A549 (cell line): Measurements from ENCODE around the gene TYK2. TPM values are rescaled to one million over a fixed set of nuclear protein-coding genes. Genes with fewer than 3 reads are reported as not detected.

ENCODE experiments used
- ATAC-seq, 2 experiments: fragments of 200-7000 bp in 1 of 2; fragments of >200 bp in 1 of 2; cut with Nextera tagmentation in 1 of 2; cut with Tn5 transposase in 1 of 2; 3 replicates each; pipeline versions ENCODE4 v1.8.0 to v1.9.1; 2018 to 2020; ENCODE audit warnings: mild to moderate bottlenecking in 1 of 2, moderate library complexity in 1 of 2
- CTCF ChIA-PET: fragments of 300-600 bp; sonication (Branson Sonifier 250); formaldehyde crosslinking; extraction: SDS; loops from one replicate; lab custom pipeline; 2021; ENCODE audit warnings: antibody characterized with exemption, inconsistent platforms; lab: Yijun Ruan, JAX
- POLR2A ChIA-PET: fragments of 350-600 bp; formaldehyde crosslinking; extraction: SDS; loops from one replicate; lab custom pipeline; 2021; ENCODE audit warnings: antibody characterized with exemption, inconsistent platforms; lab: Yijun Ruan, JAX
- DNase-seq, 2 experiments: peaks; one replicate each; pipeline versions ENCODE4 v3.0.0 to v3.0.0-alpha.2; 2011 to 2016; ENCODE audit warnings: low read depth in 1 of 2, low spot score in 1 of 2
- FAIRE-seq: peaks from 2 replicates; lab custom pipeline; 2011; peaks lifted over from hg19 to GRCh38; lab: Jason Lieb, UNC
- H3K27ac ChIP-seq, 2 experiments: fragments of >200 bp; sonication (Bioruptor Twin); formaldehyde crosslinking; 3 replicates each; pipeline ENCODE4 v1.5.1; 2016 to 2017
- H3K4me1 ChIP-seq: fragments of >200 bp; sonication (Bioruptor Twin); formaldehyde crosslinking; 3 replicates; pipeline ENCODE4 v1.6.1; 2016
- H3K4me2 ChIP-seq: fragments of >200 bp; sonication (Bioruptor Twin); formaldehyde crosslinking; 3 replicates; pipeline ENCODE4 v1.6.1; 2016
- H3K4me3 ChIP-seq: fragments of >200 bp; sonication (Bioruptor Twin); formaldehyde crosslinking; 3 replicates; pipeline ENCODE4 v1.5.1; 2016
- H3K9me3 ChIP-seq: fragments of >200 bp; sonication (Bioruptor Twin); formaldehyde crosslinking; 3 replicates; pipeline ENCODE4 v1.6.1; 2016
- CBX8 ChIP-seq: fragments of 200-600 bp; sonication (generic); IDR thresholded peaks from 2 replicates; pipeline ENCODE4 v1.6.1; 2016
- CEBPB ChIP-seq, 2 experiments: fragments of >200 bp in 1 of 2; sonication (Bioruptor Twin) in 1 of 2; formaldehyde crosslinking in 1 of 2; IDR thresholded peaks; 2 replicates each; pipeline ENCODE4 v1.6.1; 2012 to 2016
- CHD2 ChIP-seq: fragments of 150-350 bp; IDR thresholded peaks from 2 replicates; pipeline ENCODE4 v1.6.1; 2014; ENCODE audit warnings: low read length; ENCODE audit not compliant: partially characterized antibody
- EHF ChIP-seq: fragments of 250-450 bp; sonication (Bioruptor Pico); IDR thresholded peaks from 2 replicates; pipeline ENCODE4 v1.5.0; 2020; ENCODE audit warnings: mild to moderate bottlenecking
- FOXS1 ChIP-seq: fragments of 250-450 bp; sonication (Bioruptor Pico); IDR thresholded peaks from 2 replicates; pipeline ENCODE4 v1.5.0; 2020; ENCODE audit warnings: mild to moderate bottlenecking, moderate library complexity
- HDAC2 ChIP-seq: fragments of 200-600 bp; sonication (generic); IDR thresholded peaks from 2 replicates; pipeline ENCODE4 v1.6.1; 2016
- HEYL ChIP-seq: fragments of 250-450 bp; sonication (Bioruptor Pico); IDR thresholded peaks from 2 replicates; pipeline ENCODE4 v1.8.0; 2021; ENCODE audit warnings: mild to moderate bottlenecking, moderate library complexity
- HOXA7 ChIP-seq: fragments of 250-450 bp; sonication (Bioruptor Pico); IDR thresholded peaks from 2 replicates; pipeline ENCODE4 v1.5.0; 2020; ENCODE audit warnings: mild to moderate bottlenecking, moderate library complexity
- HOXB13 ChIP-seq: fragments of 250-450 bp; sonication (Bioruptor Pico); IDR thresholded peaks from 2 replicates; pipeline ENCODE4 v1.5.0; 2020; ENCODE audit warnings: low read depth, mild to moderate bottlenecking, moderate library complexity
- HOXB5 ChIP-seq: fragments of 250-450 bp; sonication (Bioruptor Pico); IDR thresholded peaks from 2 replicates; pipeline ENCODE4 v1.5.0; 2020; ENCODE audit warnings: mild to moderate bottlenecking, moderate library complexity
- JUN ChIP-seq, 2 experiments: fragments of >200 bp; sonication (Bioruptor Twin); formaldehyde crosslinking; IDR thresholded peaks; 2 replicates in 1 of 2; 3 replicates in 1 of 2; pipeline ENCODE4 v1.6.1; 2016 to 2017
- JUNB ChIP-seq: fragments of >200 bp; sonication (Bioruptor Twin); formaldehyde crosslinking; IDR thresholded peaks from 2 replicates; pipeline ENCODE4 v1.6.1; 2016
- KDM5A ChIP-seq: fragments of 200-600 bp; sonication (generic); IDR thresholded peaks from 2 replicates; pipeline ENCODE4 v1.6.1; 2016; ENCODE audit warnings: antibody characterized with exemption, mild to moderate bottlenecking
- MAFK ChIP-seq: fragments of 450-650 bp; IDR thresholded peaks from 2 replicates; pipeline ENCODE4 v1.6.1; 2014; ENCODE audit not compliant: partially characterized antibody
- MYC ChIP-seq: IDR thresholded peaks from 2 replicates; pipeline ENCODE4 v1.6.1; 2012; ENCODE audit warnings: mild to moderate bottlenecking, inconsistent platforms, low read length, improper control_type of control experiment, borderline replicate concordance
- NPAS2 ChIP-seq: fragments of 250-450 bp; sonication (Bioruptor Pico); IDR thresholded peaks from 2 replicates; pipeline ENCODE4 v1.8.0; 2022; ENCODE audit warnings: mild to moderate bottlenecking, moderate library complexity, borderline replicate concordance
- NR3C1 ChIP-seq: fragments of >200 bp; sonication (Bioruptor Twin); formaldehyde crosslinking; IDR thresholded peaks from 3 replicates; pipeline ENCODE4 v1.6.1; 2017
- PHF8 ChIP-seq: fragments of 200-600 bp; sonication (generic); IDR thresholded peaks from 2 replicates; pipeline ENCODE4 v1.6.1; 2016; ENCODE audit warnings: low read depth, mild to moderate bottlenecking, antibody characterized with exemption, moderate library complexity, borderline replicate concordance
- POLR2A ChIP-seq: IDR thresholded peaks from 2 replicates; pipeline ENCODE4 v1.6.1; 2012; ENCODE audit warnings: mild to moderate bottlenecking, low read length
- RARB ChIP-seq: fragments of 250-450 bp; sonication (Bioruptor Pico); IDR thresholded peaks from 2 replicates; pipeline ENCODE4 v1.8.0; 2021; ENCODE audit warnings: mild to moderate bottlenecking, moderate library complexity
- RCOR1 ChIP-seq: fragments of 150-350 bp; IDR thresholded peaks from 2 replicates; pipeline ENCODE4 v1.6.1; 2014; ENCODE audit warnings: antibody characterized with exemption, low read length, low read depth
- SMC3 ChIP-seq: fragments of >200 bp; sonication (Bioruptor Twin); formaldehyde crosslinking; IDR thresholded peaks from 3 replicates; pipeline ENCODE4 v1.6.1; 2018; ENCODE audit warnings: inconsistent platforms
- SREBF2 ChIP-seq: fragments of 450-650 bp; IDR thresholded peaks from 2 replicates; pipeline ENCODE4 v1.6.1; 2014; ENCODE audit warnings: mild to moderate bottlenecking, moderate library complexity
- TFCP2L1 ChIP-seq: fragments of 250-450 bp; sonication (Bioruptor Pico); IDR thresholded peaks from 2 replicates; pipeline ENCODE4 v1.5.0; 2021; ENCODE audit warnings: mild to moderate bottlenecking
- ZC3H11A ChIP-seq: fragments of 450-650 bp; IDR thresholded peaks from 2 replicates; pipeline ENCODE4 v1.6.1; 2014; ENCODE audit warnings: antibody characterized with exemption, mild to moderate bottlenecking
- ZNF302 ChIP-seq: fragments of 250-450 bp; sonication (Bioruptor Pico); IDR thresholded peaks from 2 replicates; pipeline ENCODE4 v1.9.0; 2021; ENCODE audit warnings: inconsistent platforms, mild to moderate bottlenecking, moderate library complexity
- WGBS: methylation state at CpG from one replicate; pipeline ENCODE4 v1.1.6; 2017; ENCODE audit errors: missing lambda C conversion rate; 5-methylcytosine and 5-hydroxymethylcytosine counted together
- polyA plus RNA-seq, 4 experiments: library from polyadenylated mRNA; depleted of rRNA in 3 of 4; stranded (reverse); fragments of >200 nt; fragmentation: RNase III in 1 of 4; extraction: RNeasy Plus Mini Kit Qiagen cat#74134 plus additional on column Dnase treatment in 1 of 4; gene quantifications; 2 replicates in 3 of 4; 3 replicates in 1 of 4; pipeline ENCODE4 v1.2.3, GENCODE V29; 2011 to 2017
- TF ChIP-seq, protein P1 (sequence below): IDR thresholded peaks from 2 replicates; pipeline ENCODE4 v1.6.1; 2012; ENCODE audit warnings: low read depth, borderline replicate concordance
- TF ChIP-seq, protein P2 (sequence below): fragments of 150-350 bp; IDR thresholded peaks from 2 replicates; pipeline ENCODE4 v1.6.1; 2014; ENCODE audit warnings: low read depth, mild to moderate bottlenecking, low read length
- TF ChIP-seq, protein P3 (sequence below): fragments of >200 bp; sonication (Bioruptor Twin); formaldehyde crosslinking; IDR thresholded peaks from 2 replicates; pipeline ENCODE4 v1.6.1; 2016

The TYK2 gene
- polyA plus RNA-seq, 2 of the 4 experiments (the other 2 are of a cell fraction): 17.0 to 57.1 TPM

DNA sequence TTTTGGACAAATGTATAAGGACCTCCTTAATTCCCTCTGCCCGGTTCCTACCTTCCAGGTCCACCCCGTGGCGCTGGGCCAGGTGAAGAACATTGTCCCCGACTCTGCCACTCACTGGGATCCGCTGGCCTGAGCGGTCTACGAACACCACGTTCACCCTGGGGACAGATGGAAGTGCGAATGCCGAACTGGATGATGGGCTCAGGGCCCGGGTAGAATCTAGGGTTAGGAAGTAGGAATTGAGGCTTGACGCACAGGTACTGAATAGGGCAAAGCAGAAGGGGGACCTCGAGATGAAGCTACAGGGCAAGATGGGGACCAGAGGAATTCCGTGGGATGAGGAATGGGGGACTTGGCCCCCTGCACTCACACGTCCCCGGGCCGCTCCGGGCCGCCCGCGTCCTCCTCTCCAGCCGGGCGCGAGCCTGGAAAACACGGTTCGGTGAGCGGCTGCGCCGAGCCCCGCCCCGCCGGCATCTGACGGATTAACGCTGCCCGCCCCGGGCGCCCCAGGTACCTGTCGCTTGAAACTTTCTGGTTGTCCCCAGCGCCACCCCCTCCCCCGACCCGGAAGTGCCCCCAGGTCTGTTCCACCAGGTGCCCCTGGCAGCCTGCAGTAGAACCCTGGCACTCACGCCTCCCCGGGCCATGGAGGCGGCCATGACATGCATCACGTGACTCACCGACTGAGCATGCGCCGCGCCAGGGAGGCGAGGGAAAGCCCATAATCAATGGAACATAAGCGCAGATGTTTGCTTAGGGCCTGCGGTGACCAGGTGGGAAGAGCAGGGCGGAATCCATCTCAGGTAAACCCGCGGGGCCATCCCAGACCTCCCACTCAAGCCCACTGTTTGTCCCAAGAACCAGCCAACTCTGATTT is 64.8 kb downstream of the TYK2 start, which contains the start of gene FDX2 (continued):
- TF ChIP-seq SREBF2 (no peak), JUN (IDR thresholded peaks at IDR 0.05) (peak in 1 of 2 experiments; percentile 78; a peak in 3 of 5 replicates), PHF8 (peak; percentile 41; the same call in 1 of the 2 replicates), CBX8 (no peak), MAFK (no peak), RARB (CRISPR knock-in tag) (no peak), HEYL (CRISPR knock-in tag) (no peak), ZC3H11A (no peak), SMC3 (no peak), NR3C1 (no peak), POLR2A (peak; percentile 73), TFCP2L1 (CRISPR knock-in tag) (no peak), CHD2 (no peak), MYC (no peak)
- TF ChIP-seq, protein P1, sequence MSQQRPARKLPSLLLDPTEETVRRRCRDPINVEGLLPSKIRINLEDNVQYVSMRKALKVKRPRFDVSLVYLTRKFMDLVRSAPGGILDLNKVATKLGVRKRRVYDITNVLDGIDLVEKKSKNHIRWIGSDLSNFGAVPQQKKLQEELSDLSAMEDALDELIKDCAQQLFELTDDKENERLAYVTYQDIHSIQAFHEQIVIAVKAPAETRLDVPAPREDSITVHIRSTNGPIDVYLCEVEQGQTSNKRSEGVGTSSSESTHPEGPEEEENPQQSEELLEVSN: no peak
- TF ChIP-seq, protein P2, sequence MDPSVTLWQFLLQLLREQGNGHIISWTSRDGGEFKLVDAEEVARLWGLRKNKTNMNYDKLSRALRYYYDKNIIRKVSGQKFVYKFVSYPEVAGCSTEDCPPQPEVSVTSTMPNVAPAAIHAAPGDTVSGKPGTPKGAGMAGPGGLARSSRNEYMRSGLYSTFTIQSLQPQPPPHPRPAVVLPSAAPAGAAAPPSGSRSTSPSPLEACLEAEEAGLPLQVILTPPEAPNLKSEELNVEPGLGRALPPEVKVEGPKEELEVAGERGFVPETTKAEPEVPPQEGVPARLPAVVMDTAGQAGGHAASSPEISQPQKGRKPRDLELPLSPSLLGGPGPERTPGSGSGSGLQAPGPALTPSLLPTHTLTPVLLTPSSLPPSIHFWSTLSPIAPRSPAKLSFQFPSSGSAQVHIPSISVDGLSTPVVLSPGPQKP: no peak

DNA sequence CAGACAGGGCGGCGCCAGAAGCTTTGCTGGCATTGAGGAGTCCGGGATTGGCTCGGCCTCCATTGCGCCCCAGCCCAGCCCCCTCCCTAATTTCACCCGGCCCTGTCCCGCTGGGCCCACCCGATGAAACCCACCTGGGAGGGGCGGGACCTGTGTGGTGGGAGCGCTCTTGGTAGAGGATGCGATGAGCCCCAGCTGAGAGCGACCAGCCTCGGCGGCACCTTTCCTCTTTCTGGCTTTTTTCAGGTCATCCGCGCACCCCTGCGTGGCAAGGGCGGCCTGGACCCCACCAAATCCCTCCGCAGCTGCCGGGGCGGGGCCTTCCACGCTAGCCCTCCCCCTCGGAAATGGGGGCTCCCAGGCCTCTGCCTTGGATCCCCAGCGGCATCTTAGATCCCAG is 70.9 kb downstream of the TYK2 start, which contains the start of gene ZGLP1:
Gene ZGLP1 (minus strand): TSS at position 393 of the 400 bp plus-strand sequence.
- DNase-seq (no peak), ATAC-seq (no peak), FAIRE-seq (no peak)
- TF ChIP-seq HOXB5 (CRISPR knock-in tag) (no peak), SREBF2 (no peak), FOXS1 (CRISPR knock-in tag) (no peak), PHF8 (no peak), NPAS2 (CRISPR knock-in tag) (no peak), HOXA7 (CRISPR knock-in tag) (no peak), KDM5A (no peak)
- TF ChIP-seq, protein P3, sequence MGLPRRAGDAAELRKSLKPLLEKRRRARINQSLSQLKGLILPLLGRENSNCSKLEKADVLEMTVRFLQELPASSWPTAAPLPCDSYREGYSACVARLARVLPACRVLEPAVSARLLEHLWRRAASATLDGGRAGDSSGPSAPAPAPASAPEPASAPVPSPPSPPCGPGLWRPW: no peak
- H3K4me2 ChIP-seq: no peak within 1 kb of the TSS
- H3K4me1 ChIP-seq: no peaks in the 10 kb centered on the region
- H3K4me3 ChIP-seq: no peak within 1 kb of the TSS
- POLR2A ChIA-PET: no interaction called here
- no peaks in the 10 kb centered on the region for H3K9me3 ChIP-seq
- CTCF ChIA-PET: interaction anchor here (0.8 to 1.0 kb wide), 2 partner anchors 32 to 38 kb away, joined by 3 to 4 read pairs; partner anchors contain the start of gene ICAM1
- 88% methylated on average over 8 of the region's 24 CpGs for WGBS
- H3K27ac ChIP-seq: no peak within 1 kb of the TSS

DNA sequence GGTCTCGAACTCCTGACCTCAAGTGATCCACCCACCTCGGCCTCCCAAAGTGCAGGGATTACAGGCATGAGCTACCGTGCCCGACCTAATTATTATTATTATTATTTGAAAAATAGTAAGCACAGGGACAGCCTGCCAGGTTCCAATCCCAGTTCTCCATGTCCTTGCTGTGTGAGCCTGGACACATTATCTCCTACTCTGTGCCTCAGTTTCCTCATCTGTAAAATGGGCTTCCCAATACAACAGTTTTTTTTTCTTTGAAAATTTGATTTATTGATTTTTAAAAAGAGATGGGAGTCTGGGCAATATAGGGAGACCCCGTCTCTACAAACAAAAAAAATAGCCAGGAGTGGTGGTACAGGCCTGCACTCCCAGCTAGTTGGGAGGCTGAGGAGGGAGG is 74.0 kb downstream of the TYK2 start:
- ChIA-PET POLR2A (no interaction called here), CTCF (interaction anchor here (1.2 to 2.0 kb wide), 3 partner anchors 37 to 85 kb away, joined by 3 to 5 read pairs (median 3); no protein-coding TSS in a partner anchor)
- ATAC-seq (no peak), DNase-seq (no peak), FAIRE-seq (no peak)
- Histone ChIP-seq H3K27ac (no peak overlapping the region), H3K9me3 (no peaks in the 10 kb centered on the region), H3K4me1 (no peaks in the 10 kb centered on the region), H3K4me3 (no peak overlapping the region), H3K4me2 (no peak overlapping the region)
- 85% methylated on average over 5 of the region's 5 CpGs for WGBS
- TF ChIP-seq HEYL (CRISPR knock-in tag) (no peak), JUNB (no peak), ZNF302 (CRISPR knock-in tag) (no peak), KDM5A (no peak), EHF (no peak), CEBPB (IDR thresholded peaks at IDR 0.05) (no peak), HOXB13 (CRISPR knock-in tag) (no peak), CHD2 (no peak), RCOR1 (no peak), POLR2A (no peak), HDAC2 (no peak)
- TF ChIP-seq, protein P2: no peak
